HG03469 (cell line): Measurements from ENCODE around the gene FFAR1.
"Not testable (repeated sequence)": the region's sequence is repeated elsewhere in the genome, so short reads cannot be mapped to it uniquely, and the experiment has no call there.

Experiments
- ATAC-seq: cut with Tn5 transposase; IDR thresholded peaks from one replicate; pipeline ENCODE4 v1.9.1; 2021; ENCODE audit warnings: mild to moderate bottlenecking, moderate library complexity, moderate number of reproducible peaks; ENCODE audit not compliant: unreplicated experiment

FFAR1 gene

DNA sequence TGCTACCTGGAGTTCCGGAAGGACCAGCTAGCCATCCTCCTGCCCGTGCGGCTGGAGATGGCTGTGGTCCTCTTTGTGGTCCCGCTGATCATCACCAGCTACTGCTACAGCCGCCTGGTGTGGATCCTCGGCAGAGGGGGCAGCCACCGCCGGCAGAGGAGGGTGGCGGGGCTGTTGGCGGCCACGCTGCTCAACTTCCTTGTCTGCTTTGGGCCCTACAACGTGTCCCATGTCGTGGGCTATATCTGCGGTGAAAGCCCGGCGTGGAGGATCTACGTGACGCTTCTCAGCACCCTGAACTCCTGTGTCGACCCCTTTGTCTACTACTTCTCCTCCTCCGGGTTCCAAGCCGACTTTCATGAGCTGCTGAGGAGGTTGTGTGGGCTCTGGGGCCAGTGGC is 11.7 kb downstream of the FFAR1 start:
- not testable (repeated sequence) for ATAC-seq

DNA sequence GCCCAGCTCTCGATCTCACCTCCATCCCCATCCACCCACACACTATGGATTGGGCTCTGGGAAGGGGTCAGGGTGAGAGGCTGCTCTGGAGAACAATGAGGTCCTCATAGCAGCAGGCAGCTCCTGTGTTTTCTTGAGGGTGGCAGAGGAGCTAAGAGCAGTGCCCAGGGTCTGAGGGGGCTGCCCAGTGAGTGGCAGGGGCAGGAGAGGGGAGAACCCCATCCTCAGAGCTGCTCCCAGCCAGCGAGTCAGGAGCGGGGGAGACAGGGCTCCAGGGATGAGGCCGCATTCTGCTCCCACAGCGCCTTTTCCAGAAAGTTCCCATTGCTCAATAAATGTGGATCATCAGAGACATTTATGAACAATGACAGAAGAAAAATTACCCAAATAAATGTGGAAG is 12.4 kb downstream of the FFAR1 start:
- not testable (repeated sequence) for ATAC-seq

GRCh38 chr19:35360880-35361420 is 13.2 kb downstream of the FFAR1 start:
- no peak for ATAC-seq

DNA sequence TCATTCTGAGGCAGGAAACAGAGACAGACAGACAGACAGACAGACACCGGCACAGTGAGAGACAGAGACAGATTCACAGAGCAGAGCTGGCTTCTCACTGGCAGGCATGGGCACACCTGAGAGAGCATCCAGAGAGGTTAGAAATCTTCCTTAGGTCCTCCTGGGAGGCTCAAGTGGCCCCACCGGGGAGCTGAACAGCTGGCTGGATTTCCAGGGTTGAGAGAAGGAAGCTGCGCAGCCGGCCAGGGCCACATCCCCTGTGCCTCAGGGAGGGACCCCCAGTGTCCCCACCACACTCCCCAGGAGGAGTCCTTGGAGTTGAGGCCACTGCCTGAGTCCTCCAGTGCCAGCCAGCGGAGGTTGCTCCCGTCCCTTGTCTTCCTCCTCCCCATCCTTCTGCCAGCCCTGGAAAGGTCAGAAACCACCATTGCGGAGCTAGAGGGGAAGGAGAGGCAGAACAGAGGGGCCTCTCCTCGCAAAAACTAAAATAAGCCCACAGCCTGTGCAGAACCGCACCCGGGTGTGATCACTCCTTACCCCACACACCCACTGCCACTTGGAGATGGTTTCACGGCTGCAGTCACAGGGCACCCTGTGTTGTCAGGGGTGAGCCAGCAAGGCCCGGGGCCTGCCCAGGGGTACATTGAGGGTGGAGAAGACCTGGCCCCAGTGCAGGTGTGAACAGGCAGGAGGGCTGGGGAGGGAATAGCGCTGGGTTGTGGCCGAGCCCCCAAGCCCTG is 14.7 kb downstream of the FFAR1 start:
- no peak for ATAC-seq

DNA sequence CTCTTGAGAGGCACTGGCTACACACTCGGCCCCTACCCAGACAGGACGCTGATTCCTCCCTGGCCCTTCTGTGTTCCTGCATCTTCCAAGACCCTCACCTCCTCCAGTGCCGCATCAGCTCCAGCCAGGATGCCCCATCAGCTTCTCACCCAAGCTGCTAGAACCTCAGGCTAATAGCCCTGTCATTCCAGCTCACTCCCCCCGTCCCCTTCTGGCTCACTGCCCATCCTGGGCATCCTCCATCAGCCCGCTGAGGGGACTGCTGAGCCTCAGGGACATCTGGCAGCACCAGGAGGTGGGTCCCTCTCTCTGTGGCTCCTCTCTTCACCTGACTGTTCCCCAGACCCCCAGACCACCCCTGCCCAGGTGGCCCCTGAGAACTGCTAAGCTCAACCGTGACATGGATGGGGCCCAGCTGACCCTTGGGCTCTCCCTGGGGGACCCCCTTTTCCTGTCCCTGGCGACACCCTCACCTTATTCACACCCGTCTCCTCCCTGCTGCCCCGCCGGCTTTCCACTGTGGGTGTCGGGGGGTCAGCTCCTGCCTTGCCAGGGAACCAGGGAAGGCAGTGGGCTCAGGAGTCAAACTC is 15.4 kb downstream of the FFAR1 start:
- no peak for ATAC-seq

- ATAC-seq: no peak
These were observed 16.2 kb downstream of the FFAR1 start for GRCh38 chr19:35363711-35364425.

DNA sequence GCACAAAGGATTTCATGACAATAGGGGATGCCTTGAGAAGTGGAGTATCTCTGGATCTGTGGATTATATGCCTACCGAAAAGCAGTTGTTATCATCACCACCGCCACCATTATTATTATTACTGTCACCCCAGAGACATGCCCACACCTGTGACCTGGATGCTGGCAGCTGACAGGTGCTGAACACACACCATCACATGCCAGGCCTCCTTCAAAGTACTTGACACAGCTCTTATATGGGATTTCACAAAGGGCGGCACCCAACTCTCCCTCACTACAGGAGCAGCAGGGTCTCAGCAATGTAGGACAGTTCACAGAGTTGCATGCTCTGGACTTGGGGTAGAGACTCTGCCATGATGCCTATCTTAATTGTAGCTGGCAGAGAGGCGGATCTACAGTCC is 17.6 kb downstream of the FFAR1 start:
- no peak for ATAC-seq

- no peak for ATAC-seq
These were observed 20.7 kb downstream of the FFAR1 start for GRCh38 chr19:35368378-35368777.

DNA sequence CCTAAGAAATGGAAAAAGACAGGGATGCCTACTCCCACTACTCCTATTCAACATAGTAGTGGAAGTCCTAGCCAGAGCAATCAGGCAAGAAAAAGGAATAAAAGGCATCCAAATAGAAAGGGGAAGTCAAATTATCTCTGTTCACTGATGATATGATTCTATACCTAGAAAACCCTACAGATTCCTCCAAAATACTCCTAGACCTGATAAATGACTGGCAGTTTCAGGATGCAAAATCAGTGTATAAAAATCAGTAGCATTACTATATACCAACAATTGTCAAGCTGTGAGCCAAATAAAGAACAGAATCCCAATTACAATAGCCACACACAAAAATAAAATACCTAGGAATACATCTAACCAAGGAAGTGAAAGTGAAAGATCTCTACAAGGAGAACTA is 21.8 kb downstream of the FFAR1 start:
- no peak for ATAC-seq

DNA sequence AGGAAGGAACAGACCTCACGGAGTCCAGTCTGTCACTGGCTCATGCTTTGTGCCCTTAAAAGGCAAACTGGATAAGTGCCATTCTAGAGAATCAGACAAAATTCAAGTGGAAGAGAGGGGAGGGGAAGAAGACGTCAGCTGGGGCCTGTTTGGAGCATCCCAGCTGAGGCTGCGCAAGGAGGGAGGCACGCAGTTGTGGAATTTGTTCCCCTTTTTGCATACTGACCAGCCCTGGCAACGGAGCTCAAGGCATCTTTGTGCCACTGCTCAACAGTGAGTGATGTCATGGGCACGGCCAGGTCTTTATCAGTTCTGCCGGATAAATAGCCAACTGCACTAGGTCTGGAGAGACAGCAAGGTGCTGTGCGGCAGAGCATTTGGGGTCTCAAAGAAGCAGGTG is 23.0 kb downstream of the FFAR1 start, which contains the start of gene GPR42:
Gene GPR42, plus strand, starts transcription at position 347 of the 400 bp plus-strand sequence. CDS start 292 bp downstream, outside the sequence.
- ATAC-seq: no peak

GRCh38 chr19:35373492-35373891 is 25.8 kb downstream of the FFAR1 start:
- ATAC-seq: no peak

DNA sequence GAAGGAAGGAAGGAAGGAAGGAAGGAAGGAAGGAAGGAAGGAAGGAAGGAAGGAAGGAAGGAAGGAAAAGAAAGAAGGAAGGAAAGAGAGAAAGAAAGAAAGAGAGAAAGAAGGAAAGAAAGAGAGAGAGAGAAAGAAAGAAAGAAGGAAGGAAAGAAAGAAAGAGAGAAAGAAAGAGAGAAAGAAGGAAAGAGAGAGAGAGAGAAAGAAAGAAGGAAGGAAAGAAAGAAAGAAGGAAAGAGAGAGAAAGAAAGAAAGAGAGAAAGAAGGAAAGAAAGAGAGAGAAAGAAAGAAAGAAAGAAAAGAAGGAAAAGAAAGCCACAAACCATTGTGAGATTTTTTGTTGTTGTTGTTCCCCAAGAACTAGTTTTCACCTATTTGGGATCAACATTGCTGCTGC is 26.3 kb downstream of the FFAR1 start:
- not testable (repeated sequence) for ATAC-seq

DNA sequence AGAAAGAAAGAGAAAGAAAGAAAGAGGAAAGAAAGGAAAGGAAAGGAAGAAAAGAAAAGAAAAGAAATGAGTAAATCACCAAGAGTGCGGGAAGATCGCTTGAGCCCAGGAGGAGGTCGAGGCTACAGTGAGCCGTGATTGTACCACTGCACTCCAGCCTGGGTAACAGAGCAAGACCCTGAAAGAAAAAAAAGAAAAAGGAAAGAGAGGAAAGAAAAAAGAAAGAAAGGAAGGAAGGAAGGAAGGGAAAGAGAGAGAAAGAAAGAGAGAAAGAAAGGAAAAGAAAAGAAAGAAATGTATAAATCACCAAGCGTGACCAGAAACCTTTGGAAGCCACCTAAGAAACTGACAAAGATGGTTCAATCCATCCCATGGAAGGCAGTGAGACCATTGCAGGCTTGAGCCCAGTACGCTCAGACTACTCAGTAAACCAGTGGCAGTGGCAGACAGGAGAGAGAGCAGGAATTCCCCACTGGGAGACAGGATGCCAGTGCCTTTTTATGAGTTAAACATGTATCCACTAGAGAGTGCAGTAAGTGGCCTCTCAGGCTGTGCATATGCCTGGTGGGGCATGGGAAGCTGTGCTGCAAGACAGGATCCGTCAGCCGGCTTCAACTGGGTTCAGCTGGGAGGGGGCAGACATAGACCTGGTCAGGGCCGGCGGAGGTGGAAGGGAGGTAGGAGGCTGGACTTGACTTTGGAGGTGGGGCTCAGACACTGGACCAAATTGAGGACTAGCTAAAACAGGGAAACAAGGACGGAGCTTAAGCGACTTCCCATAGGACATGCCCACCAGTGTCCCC is 28.0 kb downstream of the FFAR1 start:
- no peak for ATAC-seq

DNA sequence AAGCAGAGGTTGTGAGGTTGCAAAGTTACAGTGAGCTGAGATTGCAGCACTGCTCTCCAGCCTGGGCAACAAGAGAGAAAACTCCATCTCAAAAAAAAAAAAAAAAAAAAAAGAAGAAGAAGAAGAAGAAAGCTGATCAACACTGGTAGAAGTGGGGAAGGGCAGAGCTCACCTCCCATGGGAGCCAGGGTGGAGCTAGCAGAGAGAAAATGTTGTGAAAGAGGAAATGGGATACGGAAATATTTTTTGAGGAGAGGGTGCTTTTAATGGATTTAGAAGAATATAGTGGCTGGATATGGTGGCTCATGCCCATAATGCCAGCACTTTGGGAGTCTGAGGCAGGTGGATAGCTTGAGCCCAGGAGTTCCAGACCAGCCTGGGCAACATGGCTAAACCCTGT is 30.0 kb downstream of the FFAR1 start:
- ATAC-seq: no peak

- ATAC-seq: no peak
These were observed 30.7 kb downstream of the FFAR1 start for GRCh38 chr19:35378356-35378755.

- not testable (repeated sequence) for ATAC-seq
These were observed 31.8 kb downstream of the FFAR1 start for GRCh38 chr19:35379545-35379944.

GRCh38 chr19:35379992-35380391 is 32.3 kb downstream of the FFAR1 start:
- no peak for ATAC-seq

- no peak for ATAC-seq
These were observed 32.9 kb downstream of the FFAR1 start for GRCh38 chr19:35380450-35381124.

GRCh38 chr19:35381318-35381717 is 33.6 kb downstream of the FFAR1 start:
- ATAC-seq: no peak

DNA sequence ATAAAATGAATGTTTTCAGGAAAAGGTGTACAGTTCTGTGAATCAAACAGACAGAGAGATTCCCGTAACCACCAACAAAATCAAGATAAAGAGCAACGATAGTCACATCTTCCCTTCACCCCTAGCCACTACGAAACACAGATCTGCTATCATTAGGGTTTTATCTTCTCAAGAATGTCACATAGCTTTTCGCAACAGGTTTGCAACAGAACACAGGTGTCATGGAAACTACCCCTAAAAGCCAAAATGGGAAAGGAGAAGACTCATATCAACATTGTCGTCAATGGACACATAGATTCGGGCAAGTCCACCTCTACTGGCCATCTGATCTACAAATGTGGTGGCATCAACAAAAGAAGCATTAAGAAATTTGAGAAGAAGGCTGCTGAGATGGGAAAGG is 34.2 kb downstream of the FFAR1 start:
- no peak for ATAC-seq
